ENCODE data around the gene GLI2. TPM values are rescaled to one million over a fixed set of nuclear protein-coding genes. Genes with fewer than 3 reads are reported as not detected.

Gene GLI2
- total RNA-seq, 1 donor from 2014 or later, result 42.9 TPM

DNA sequence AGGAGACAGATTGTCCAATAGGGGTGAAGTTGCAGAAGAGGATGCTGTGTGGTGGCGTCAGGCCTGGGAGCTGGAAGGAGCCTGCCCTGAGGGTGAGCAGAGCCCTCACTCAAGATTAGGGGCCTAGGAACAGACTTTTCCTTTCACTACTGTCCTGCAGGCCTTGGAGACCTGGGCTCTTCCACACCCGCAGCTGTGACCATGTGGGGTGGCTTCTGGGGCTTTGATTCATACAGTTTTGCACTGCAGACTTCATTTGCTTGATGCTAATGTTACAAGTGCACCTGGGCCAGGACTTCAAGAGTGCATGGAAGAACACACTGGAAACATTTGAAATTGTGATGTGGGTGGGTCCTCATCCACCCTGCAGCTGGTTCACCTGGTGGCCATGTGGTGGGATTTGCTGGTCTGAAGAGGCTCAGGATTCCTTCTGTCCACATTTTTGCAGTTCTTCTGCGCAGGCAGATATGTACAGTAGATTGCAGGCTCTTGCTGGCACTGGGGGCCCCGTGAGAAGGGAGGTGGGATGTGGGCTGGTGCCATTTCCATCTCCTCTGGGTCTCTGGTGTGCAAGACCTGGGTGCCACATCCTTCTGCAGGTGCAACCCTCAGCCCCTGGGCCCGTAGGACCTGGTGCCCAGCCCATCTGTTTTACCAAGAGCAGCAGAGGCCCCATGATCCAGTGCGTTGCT lies 9.9 kb downstream of the GLI2 start:
- H2AFZ ChIP-seq (ENCODE audit: low read depth, low read length), result no peak overlapping the region
- peaks cover 67% of the 10 kb centered on the region for H4K20me1 ChIP-seq (ENCODE audit: insufficient read depth, low read length)
- no peaks in the 10 kb centered on the region for H3K36me3 ChIP-seq (ENCODE audit: insufficient read depth, low read length)
- no peak overlapping the region for H3K27ac ChIP-seq (ENCODE audit: low read depth, low read length)
- Mint-ChIP-seq H3K4me1 (ENCODE audit: low read depth, unreplicated experiment) (peaks cover 61% of the 10 kb centered on the region), H3K4me3 (ENCODE audit: unreplicated experiment) (no peak overlapping the region), H3K9me3 (ENCODE audit: unreplicated experiment) (peaks cover 1% of the 10 kb centered on the region), H3K27ac (ENCODE audit: unreplicated experiment) (no peak overlapping the region), H3K27me3 (ENCODE audit: low read depth, unreplicated experiment) (no peaks in the 10 kb centered on the region), H3K36me3 (ENCODE audit: low read depth, unreplicated experiment) (peaks cover 6% of the 10 kb centered on the region)
- no peaks in the 10 kb centered on the region for H3K27me3 ChIP-seq (ENCODE audit: insufficient read depth, low read length)
- H3K4me2 ChIP-seq (ENCODE audit: low read length), result no peak overlapping the region
- H3K9me3 ChIP-seq (ENCODE audit: insufficient read depth, low read depth, low read length), result no peaks in the 10 kb centered on the region
- H3K4me1 ChIP-seq (ENCODE audit: insufficient read depth, low read length), result peaks cover 30% of the 10 kb centered on the region
- H3K9ac ChIP-seq (ENCODE audit: low read length), result no peak overlapping the region
- TF ChIP-seq, protein P1, sequence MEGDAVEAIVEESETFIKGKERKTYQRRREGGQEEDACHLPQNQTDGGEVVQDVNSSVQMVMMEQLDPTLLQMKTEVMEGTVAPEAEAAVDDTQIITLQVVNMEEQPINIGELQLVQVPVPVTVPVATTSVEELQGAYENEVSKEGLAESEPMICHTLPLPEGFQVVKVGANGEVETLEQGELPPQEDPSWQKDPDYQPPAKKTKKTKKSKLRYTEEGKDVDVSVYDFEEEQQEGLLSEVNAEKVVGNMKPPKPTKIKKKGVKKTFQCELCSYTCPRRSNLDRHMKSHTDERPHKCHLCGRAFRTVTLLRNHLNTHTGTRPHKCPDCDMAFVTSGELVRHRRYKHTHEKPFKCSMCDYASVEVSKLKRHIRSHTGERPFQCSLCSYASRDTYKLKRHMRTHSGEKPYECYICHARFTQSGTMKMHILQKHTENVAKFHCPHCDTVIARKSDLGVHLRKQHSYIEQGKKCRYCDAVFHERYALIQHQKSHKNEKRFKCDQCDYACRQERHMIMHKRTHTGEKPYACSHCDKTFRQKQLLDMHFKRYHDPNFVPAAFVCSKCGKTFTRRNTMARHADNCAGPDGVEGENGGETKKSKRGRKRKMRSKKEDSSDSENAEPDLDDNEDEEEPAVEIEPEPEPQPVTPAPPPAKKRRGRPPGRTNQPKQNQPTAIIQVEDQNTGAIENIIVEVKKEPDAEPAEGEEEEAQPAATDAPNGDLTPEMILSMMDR (IDR thresholded peaks at IDR 0.05; ENCODE audit: insufficient read depth, low read depth, low read length), result no peak
- no peak for TF ChIP-seq EZH2 (IDR thresholded peaks at IDR 0.05; ENCODE audit: insufficient read depth, low read length)
- peaks cover 100% of the 10 kb centered on the region for H3K79me2 ChIP-seq (ENCODE audit: insufficient read depth, low read length)
- no peak overlapping the region for H3K4me3 ChIP-seq (ENCODE audit: insufficient read depth, low read depth, low read length)
- DNase-seq (ENCODE audit: low read depth), result no peak
- FAIRE-seq, result no peak

- TF ChIP-seq EZH2 (IDR thresholded peaks at IDR 0.05; ENCODE audit: insufficient read depth, low read length), result no peak
- TF ChIP-seq, protein P1 (IDR thresholded peaks at IDR 0.05; ENCODE audit: insufficient read depth, low read depth, low read length), result no peak
- Mint-ChIP-seq H3K9me3 (ENCODE audit: unreplicated experiment) (peaks cover 1% of the 10 kb centered on the region), H3K4me3 (ENCODE audit: unreplicated experiment) (no peak overlapping the region), H3K36me3 (ENCODE audit: low read depth, unreplicated experiment) (peaks cover 6% of the 10 kb centered on the region), H3K27ac (ENCODE audit: unreplicated experiment) (no peak overlapping the region), H3K27me3 (ENCODE audit: low read depth, unreplicated experiment) (no peaks in the 10 kb centered on the region), H3K4me1 (ENCODE audit: low read depth, unreplicated experiment) (peaks cover 59% of the 10 kb centered on the region)
- Histone ChIP-seq H3K36me3 (ENCODE audit: insufficient read depth, low read length) (no peaks in the 10 kb centered on the region), H3K4me1 (ENCODE audit: insufficient read depth, low read length) (peaks cover 28% of the 10 kb centered on the region), H3K27ac (ENCODE audit: low read depth, low read length) (no peak overlapping the region), H3K79me2 (ENCODE audit: insufficient read depth, low read length) (peaks cover 100% of the 10 kb centered on the region), H3K4me3 (ENCODE audit: insufficient read depth, low read depth, low read length) (no peak overlapping the region), H4K20me1 (ENCODE audit: insufficient read depth, low read length) (peaks cover 69% of the 10 kb centered on the region), H2AFZ (ENCODE audit: low read depth, low read length) (no peak overlapping the region), H3K4me2 (ENCODE audit: low read length) (no peak overlapping the region), H3K9me3 (ENCODE audit: insufficient read depth, low read depth, low read length) (no peaks in the 10 kb centered on the region), H3K9ac (ENCODE audit: low read length) (no peak overlapping the region), H3K27me3 (ENCODE audit: insufficient read depth, low read length) (no peaks in the 10 kb centered on the region)
- FAIRE-seq, result no peak
- no peak for DNase-seq (ENCODE audit: low read depth)
These were observed 10.5 kb downstream of the GLI2 start for GRCh38 chr2:120746144-120746543.

GRCh38 chr2:120747281-120747680 lies 11.6 kb downstream of the GLI2 start:
- TF ChIP-seq, protein P1 (IDR thresholded peaks at IDR 0.05; ENCODE audit: insufficient read depth, low read depth, low read length), result no peak
- no peak for TF ChIP-seq EZH2 (IDR thresholded peaks at IDR 0.05; ENCODE audit: insufficient read depth, low read length)
- no peak overlapping the region for H3K9ac ChIP-seq (ENCODE audit: low read length)
- no peaks in the 10 kb centered on the region for H3K9me3 ChIP-seq (ENCODE audit: insufficient read depth, low read depth, low read length)
- H3K27me3 ChIP-seq (ENCODE audit: insufficient read depth, low read length), result no peaks in the 10 kb centered on the region
- H2AFZ ChIP-seq (ENCODE audit: low read depth, low read length), result no peak overlapping the region
- peak overlapping the region; percentile 53 for H3K27ac Mint-ChIP-seq (ENCODE audit: unreplicated experiment)
- H3K4me3 ChIP-seq (ENCODE audit: insufficient read depth, low read depth, low read length), result no peak overlapping the region
- peaks cover 6% of the 10 kb centered on the region for H3K36me3 Mint-ChIP-seq (ENCODE audit: low read depth, unreplicated experiment)
- DNase-seq (ENCODE audit: low read depth) (no peak), FAIRE-seq (no peak)
- H3K4me2 ChIP-seq (ENCODE audit: low read length), result no peak overlapping the region
- H3K9me3 Mint-ChIP-seq (ENCODE audit: unreplicated experiment), result peaks cover 1% of the 10 kb centered on the region
- peaks cover 100% of the 10 kb centered on the region for H3K79me2 ChIP-seq (ENCODE audit: insufficient read depth, low read length)
- H3K36me3 ChIP-seq (ENCODE audit: insufficient read depth, low read length), result no peaks in the 10 kb centered on the region
- H3K27ac ChIP-seq (ENCODE audit: low read depth, low read length), result no peak overlapping the region
- H3K4me1 ChIP-seq (ENCODE audit: insufficient read depth, low read length), result peaks cover 18% of the 10 kb centered on the region
- peaks cover 62% of the 10 kb centered on the region for H3K4me1 Mint-ChIP-seq (ENCODE audit: low read depth, unreplicated experiment)
- H4K20me1 ChIP-seq (ENCODE audit: insufficient read depth, low read length), result peaks cover 73% of the 10 kb centered on the region
- H3K4me3 Mint-ChIP-seq (ENCODE audit: unreplicated experiment), result no peak overlapping the region
- no peaks in the 10 kb centered on the region for H3K27me3 Mint-ChIP-seq (ENCODE audit: low read depth, unreplicated experiment)

Data from astrocyte (in vitro differentiated cells and primary cell).